ENCODE results near the gene ATP12A.

Gene ATP12A

DNA sequence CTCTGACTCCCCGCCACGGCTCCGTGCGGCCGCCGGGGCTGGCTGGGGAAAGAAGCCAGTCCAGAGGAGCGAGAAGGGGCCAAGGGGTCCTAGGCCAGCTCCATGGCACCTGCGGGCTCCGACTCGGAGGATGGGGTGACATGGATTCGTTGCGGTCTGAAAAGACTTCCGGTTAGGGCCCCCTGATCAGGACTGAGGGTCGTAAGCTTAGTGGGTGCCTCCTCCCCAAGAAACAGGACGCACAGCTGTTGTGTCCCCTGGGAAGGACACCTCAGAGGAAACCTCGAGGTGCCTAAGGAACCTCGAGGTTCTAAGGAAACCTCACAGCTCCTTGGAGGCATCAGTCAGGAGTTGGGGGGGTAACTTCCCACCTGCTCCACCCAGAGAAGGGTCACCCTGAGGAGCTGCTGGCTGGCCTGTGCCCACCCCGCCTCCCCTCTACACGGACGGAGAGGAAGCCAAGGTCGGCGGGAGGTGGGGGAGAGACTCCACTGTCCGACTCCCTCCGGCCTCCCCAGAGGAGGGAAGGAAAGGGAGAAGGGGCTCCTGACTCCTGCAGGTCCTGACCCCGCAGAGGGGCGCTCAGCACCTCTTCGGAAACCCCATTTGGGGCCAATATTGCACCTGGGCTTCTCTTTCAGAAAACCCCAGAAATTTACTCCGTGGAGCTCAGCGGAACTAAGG is 855 bp downstream of the ATP12A start:
- Histone ChIP-seq H3K27me3 (ENCODE audit: insufficient read depth, low read length) (peaks cover 44% of the 10 kb centered on the region), H3K27ac (ENCODE audit: low read length) (no peak overlapping the region), H3K9me3 (ENCODE audit: insufficient read depth, low read depth, low read length) (no peaks in the 10 kb centered on the region), H3K4me3 (ENCODE audit: low read length) (peak overlapping the region; percentile 65; the same call in 1 of the 2 replicates), H3K9ac (ENCODE audit: low read depth, low read length) (no peak overlapping the region; the same call in 1 of the 2 replicates), H3K4me1 (ENCODE audit: insufficient read depth, low read length) (peaks cover 12% of the 10 kb centered on the region), H3K36me3 (ENCODE audit: insufficient read depth, low read depth, low read length) (no peaks in the 10 kb centered on the region)

DNA sequence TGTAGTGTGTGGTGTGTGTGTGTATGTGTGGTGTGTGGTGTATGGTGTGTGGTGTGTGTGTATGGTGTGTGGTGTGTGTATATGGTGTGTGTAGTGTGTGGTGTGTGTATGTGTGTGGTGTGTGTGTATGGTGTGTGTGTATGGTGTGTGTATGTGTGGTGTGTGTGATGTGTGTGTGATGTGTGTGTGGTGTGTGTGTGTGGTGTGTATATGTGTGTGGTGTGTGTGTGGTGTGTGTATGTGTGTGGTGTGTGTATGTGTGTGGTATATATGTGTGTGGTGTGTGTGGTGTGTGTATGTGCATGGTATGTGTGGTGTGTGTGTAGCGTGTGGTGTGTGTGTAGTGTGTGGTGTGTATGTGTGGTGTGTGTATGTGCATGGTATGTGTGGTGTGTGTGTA is 1.7 kb downstream of the ATP12A start:
- H3K9me3 ChIP-seq (ENCODE audit: insufficient read depth, low read depth, low read length), result no peaks in the 10 kb centered on the region
- peaks cover 12% of the 10 kb centered on the region for H3K4me1 ChIP-seq (ENCODE audit: insufficient read depth, low read length)
- H3K9ac ChIP-seq (ENCODE audit: low read depth, low read length), result no peak overlapping the region
- no peak overlapping the region for H3K27ac ChIP-seq (ENCODE audit: low read length)
- peaks cover 44% of the 10 kb centered on the region for H3K27me3 ChIP-seq (ENCODE audit: insufficient read depth, low read length)
- H3K36me3 ChIP-seq (ENCODE audit: insufficient read depth, low read depth, low read length), result no peaks in the 10 kb centered on the region
- no peak overlapping the region; the same call in 1 of the 2 replicates for H3K4me3 ChIP-seq (ENCODE audit: low read length)

DNA sequence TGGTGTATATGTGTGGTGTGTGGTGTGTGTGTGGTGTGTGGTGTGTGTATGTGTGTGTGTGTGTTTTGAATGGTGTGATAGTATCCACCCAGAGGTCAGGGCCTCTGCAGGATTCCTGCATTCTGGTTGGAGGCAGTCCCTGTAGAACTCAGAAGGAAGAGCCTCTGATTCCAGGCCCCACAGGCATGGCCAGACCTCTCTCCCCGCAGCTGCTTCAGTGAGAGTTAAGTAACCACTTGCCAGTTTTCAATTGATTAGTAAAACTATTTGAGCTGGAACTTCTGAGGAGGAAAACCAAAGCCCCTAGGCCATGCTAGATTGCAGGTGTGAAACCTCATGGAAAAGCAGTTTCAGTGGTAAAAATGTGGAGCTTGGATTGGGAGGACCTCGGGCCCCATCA is 2.1 kb downstream of the ATP12A start:
- Histone ChIP-seq H3K9ac (ENCODE audit: low read depth, low read length) (no peak overlapping the region), H3K9me3 (ENCODE audit: insufficient read depth, low read depth, low read length) (no peaks in the 10 kb centered on the region), H3K36me3 (ENCODE audit: insufficient read depth, low read depth, low read length) (no peaks in the 10 kb centered on the region), H3K27ac (ENCODE audit: low read length) (no peak overlapping the region), H3K4me3 (ENCODE audit: low read length) (no peak overlapping the region), H3K27me3 (ENCODE audit: insufficient read depth, low read length) (peaks cover 44% of the 10 kb centered on the region), H3K4me1 (ENCODE audit: insufficient read depth, low read length) (peaks cover 12% of the 10 kb centered on the region)

DNA sequence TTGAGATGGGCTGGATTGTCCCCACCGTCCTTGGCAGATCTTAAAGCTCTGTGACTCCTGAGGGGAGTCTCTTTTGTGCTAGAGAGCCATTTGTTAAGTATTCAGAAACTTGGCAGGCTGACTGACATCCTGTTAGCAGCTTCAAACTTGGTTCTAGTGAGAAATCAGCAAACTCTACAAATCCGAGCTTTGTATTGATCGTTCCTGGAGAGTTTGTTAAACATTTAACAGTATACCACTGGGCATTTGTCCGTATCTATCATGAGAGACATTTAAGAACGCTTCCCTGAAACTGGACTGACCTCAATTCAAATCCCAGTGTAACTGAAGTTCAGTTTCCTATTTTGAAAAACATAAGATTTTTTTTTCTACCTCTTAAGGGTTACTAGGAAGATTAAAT is 3.1 kb downstream of the ATP12A start:
- Histone ChIP-seq H3K36me3 (ENCODE audit: insufficient read depth, low read depth, low read length) (no peaks in the 10 kb centered on the region), H3K4me1 (ENCODE audit: insufficient read depth, low read length) (peaks cover 12% of the 10 kb centered on the region), H3K9me3 (ENCODE audit: insufficient read depth, low read depth, low read length) (no peaks in the 10 kb centered on the region), H3K4me3 (ENCODE audit: low read length) (no peak overlapping the region), H3K27me3 (ENCODE audit: insufficient read depth, low read length) (peaks cover 36% of the 10 kb centered on the region), H3K27ac (ENCODE audit: low read length) (no peak overlapping the region), H3K9ac (ENCODE audit: low read depth, low read length) (no peak overlapping the region)

DNA sequence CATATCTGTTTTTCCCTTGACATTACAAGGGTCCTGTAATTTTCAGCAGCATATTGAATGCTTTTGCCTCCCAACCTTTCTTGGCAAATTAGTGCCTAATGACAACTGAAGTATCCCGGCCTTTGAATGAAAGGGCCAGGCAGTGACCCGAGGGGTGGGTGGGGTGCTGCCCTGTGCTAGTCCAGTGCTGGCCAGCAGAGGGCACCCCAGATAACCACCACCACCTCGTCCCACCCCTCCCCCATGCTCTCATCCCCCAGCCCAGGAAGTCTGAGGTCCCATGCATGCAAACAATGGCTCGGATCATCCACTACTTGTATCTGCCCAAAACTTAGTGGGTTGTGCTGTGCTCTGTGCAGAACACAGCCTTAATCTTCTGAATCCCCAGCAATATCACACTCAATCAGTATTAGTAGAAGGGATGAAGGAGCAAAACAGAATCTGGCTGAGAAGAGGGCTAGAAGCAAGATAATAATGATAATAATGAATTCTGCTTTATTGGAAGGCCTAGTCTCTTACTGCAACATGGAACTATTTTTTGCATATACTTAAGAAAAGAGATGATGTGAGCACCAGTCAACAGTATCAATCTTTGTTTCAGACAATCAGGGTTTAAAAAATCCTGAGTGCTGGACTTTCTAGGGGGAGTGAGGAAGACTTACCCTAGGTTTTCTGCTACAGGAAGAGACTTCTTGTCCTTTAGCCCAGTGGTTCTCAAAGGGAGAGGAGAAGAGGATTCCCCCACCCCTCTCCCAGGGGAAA is 3.8 kb downstream of the ATP12A start:
- H3K9ac ChIP-seq (ENCODE audit: low read depth, low read length), result peak overlapping the region; percentile 55; the same call in 1 of the 2 replicates
- peak overlapping the region; percentile 27; the same call in 1 of the 2 replicates for H3K4me3 ChIP-seq (ENCODE audit: low read length)
- H3K27ac ChIP-seq (ENCODE audit: low read length), result peak overlapping the region; percentile 64
- no peaks in the 10 kb centered on the region for H3K9me3 ChIP-seq (ENCODE audit: insufficient read depth, low read depth, low read length)
- peaks cover 33% of the 10 kb centered on the region for H3K27me3 ChIP-seq (ENCODE audit: insufficient read depth, low read length)
- peaks cover 12% of the 10 kb centered on the region for H3K4me1 ChIP-seq (ENCODE audit: insufficient read depth, low read length)
- no peaks in the 10 kb centered on the region for H3K36me3 ChIP-seq (ENCODE audit: insufficient read depth, low read depth, low read length)

DNA sequence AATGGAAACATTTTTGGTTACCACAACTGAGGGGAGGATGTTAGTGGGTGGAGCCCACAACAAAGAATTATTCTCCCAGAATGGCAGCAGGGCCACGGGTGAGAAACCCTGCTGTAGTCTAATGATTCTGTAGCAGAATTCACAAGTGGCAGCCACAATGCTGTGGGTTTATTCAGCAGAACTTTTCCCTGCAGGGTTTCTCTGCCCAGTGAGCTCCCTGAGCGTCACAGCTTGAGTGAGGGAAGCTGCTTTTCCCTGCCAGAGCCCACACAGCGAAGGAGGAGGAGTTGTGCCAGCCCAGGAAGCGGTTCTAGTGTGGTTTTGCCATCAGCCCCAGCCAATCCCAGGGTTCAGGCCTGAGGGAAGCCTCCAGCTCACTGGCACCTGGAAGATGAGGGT is 4.4 kb downstream of the ATP12A start:
- Histone ChIP-seq H3K4me3 (ENCODE audit: low read length) (peak overlapping the region; percentile 27; the same call in 1 of the 2 replicates), H3K4me1 (ENCODE audit: insufficient read depth, low read length) (peaks cover 12% of the 10 kb centered on the region), H3K27me3 (ENCODE audit: insufficient read depth, low read length) (peaks cover 27% of the 10 kb centered on the region), H3K36me3 (ENCODE audit: insufficient read depth, low read depth, low read length) (no peaks in the 10 kb centered on the region), H3K9ac (ENCODE audit: low read depth, low read length) (0 out of 2 replicates have a peak overlapping the region, but pooled peaks have one; percentile 55), H3K27ac (ENCODE audit: low read length) (no peak overlapping the region), H3K9me3 (ENCODE audit: insufficient read depth, low read depth, low read length) (no peaks in the 10 kb centered on the region)

DNA sequence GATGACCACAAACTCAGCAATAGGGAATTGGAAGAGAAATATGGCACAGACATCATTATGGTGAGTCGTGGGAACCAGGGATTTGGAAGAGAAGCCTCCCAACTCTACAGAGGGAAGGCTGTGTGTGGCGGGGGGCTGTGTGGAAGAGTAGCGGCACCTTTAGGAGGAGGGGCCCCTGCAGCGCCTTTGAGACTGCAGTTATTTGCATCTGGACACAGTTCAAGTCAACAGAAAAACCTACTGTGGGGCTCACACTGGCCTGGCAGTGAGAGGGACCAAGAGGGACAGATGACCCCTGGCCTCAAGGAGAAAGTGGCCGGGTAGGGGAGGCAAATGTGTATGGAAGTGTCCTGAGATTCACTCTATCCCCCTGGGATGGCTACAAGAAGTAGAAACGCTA is 5.1 kb downstream of the ATP12A start:
- no peaks in the 10 kb centered on the region for H3K9me3 ChIP-seq (ENCODE audit: insufficient read depth, low read depth, low read length)

DNA sequence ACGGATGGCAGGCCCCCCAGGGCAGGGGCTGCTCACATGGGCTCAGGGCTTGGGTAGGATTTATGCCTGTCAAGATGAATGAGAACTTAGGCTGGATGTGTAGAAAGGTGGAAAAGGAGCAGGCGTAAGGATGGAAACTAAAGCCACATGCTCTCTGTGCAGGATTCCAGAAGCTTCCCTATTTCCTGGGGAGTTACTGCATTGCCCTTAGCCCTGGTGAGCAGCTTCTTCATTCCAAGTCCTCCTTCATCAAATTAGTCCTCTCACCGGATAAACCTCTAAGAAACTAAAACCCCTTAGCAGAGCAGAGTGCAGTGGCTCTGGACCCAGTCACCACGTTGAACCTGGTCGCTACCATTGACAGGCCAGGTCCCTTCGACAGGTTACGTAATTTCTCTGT is 7.4 kb downstream of the ATP12A start:
- Histone ChIP-seq H3K27ac (ENCODE audit: low read length) (no peak overlapping the region), H3K9me3 (ENCODE audit: insufficient read depth, low read depth, low read length) (no peaks in the 10 kb centered on the region), H3K27me3 (ENCODE audit: insufficient read depth, low read length) (no peaks in the 10 kb centered on the region; the same call in 1 of the 2 replicates), H3K4me3 (ENCODE audit: low read length) (no peak overlapping the region), H3K36me3 (ENCODE audit: insufficient read depth, low read depth, low read length) (no peaks in the 10 kb centered on the region), H3K9ac (ENCODE audit: low read depth, low read length) (no peak overlapping the region), H3K4me1 (ENCODE audit: insufficient read depth, low read length) (peaks cover 12% of the 10 kb centered on the region)

More for the DNA sequence above, 5.1 kb downstream of the ATP12A start:
- Histone ChIP-seq H3K27me3 (ENCODE audit: insufficient read depth, low read length) (peaks cover 20% of the 10 kb centered on the region), H3K27ac (ENCODE audit: low read length) (no peak overlapping the region), H3K4me3 (ENCODE audit: low read length) (no peak overlapping the region), H3K9ac (ENCODE audit: low read depth, low read length) (no peak overlapping the region), H3K4me1 (ENCODE audit: insufficient read depth, low read length) (peaks cover 12% of the 10 kb centered on the region), H3K36me3 (ENCODE audit: insufficient read depth, low read depth, low read length) (no peaks in the 10 kb centered on the region)

DNA sequence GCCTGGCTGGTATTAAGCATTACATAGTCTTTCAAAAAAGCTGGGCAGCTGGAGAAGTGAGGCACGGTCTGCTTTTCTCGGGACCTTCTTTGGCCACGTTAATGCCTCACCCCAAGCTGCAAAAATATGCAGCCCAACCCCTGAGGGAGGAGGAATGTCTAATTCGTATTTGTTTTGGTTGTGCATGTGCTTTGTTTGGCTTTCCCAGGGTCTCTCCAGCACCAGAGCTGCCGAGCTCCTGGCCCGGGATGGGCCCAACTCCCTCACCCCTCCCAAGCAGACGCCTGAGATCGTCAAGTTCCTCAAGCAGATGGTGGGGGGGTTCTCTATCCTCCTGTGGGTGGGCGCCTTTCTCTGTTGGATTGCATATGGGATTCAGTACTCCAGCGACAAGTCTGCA is 7.9 kb downstream of the ATP12A start:
- Histone ChIP-seq H3K4me1 (ENCODE audit: insufficient read depth, low read length) (peaks cover 12% of the 10 kb centered on the region), H3K27me3 (ENCODE audit: insufficient read depth, low read length) (no peaks in the 10 kb centered on the region; the same call in 1 of the 2 replicates), H3K9ac (ENCODE audit: low read depth, low read length) (no peak overlapping the region), H3K36me3 (ENCODE audit: insufficient read depth, low read depth, low read length) (no peaks in the 10 kb centered on the region), H3K4me3 (ENCODE audit: low read length) (no peak overlapping the region), H3K27ac (ENCODE audit: low read length) (no peak overlapping the region), H3K9me3 (ENCODE audit: insufficient read depth, low read depth, low read length) (no peaks in the 10 kb centered on the region)

DNA sequence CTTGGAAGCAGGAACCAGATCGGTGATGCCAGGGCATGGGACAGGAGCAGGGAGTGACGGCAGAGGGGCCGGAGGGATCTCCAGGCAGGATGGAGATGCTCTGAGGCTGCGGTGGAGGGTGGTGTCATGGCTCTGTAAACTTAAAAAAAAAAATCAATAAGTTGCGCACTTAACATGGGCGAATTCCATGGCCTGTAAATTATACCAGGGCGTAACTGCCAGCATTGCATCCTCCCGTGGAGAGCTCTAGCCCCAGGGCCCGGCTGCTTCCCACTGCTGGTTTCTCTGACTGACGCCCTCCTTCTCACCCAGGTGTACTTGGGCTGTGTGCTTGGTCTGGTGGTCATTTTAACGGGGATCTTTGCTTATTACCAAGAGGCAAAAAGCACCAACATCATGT is 8.7 kb downstream of the ATP12A start:
- H3K9ac ChIP-seq (ENCODE audit: low read depth, low read length), result no peak overlapping the region

DNA sequence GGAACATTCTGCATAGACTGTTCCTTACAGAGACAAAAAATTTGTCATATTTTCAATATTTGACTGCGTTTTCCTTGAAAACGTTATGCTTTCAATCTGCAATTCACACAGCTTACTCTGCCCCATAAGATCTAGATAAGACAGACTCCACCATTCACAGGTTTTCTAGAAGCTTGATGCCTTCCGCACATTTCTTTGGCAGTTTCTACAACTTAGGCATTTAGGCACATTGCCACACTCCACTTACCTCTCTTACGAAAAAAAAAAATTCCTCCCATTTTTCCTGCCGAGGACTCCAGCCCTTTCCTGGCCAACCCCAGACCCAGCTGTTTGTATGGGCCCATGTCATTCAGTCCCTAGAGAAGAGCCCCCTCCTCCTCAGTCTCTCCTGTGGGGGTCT is 11.2 kb downstream of the ATP12A start:
- H3K4me1 ChIP-seq (ENCODE audit: insufficient read depth, low read length), result no peaks in the 10 kb centered on the region
- peaks cover 6% of the 10 kb centered on the region for H3K27me3 ChIP-seq (ENCODE audit: insufficient read depth, low read length)
- H3K36me3 ChIP-seq (ENCODE audit: insufficient read depth, low read depth, low read length), result no peaks in the 10 kb centered on the region
- H3K9ac ChIP-seq (ENCODE audit: low read depth, low read length), result no peak overlapping the region
- no peak overlapping the region for H3K4me3 ChIP-seq (ENCODE audit: low read length)
- H3K27ac ChIP-seq (ENCODE audit: low read length), result no peak overlapping the region
- H3K9me3 ChIP-seq (ENCODE audit: insufficient read depth, low read depth, low read length), result no peaks in the 10 kb centered on the region

More for the DNA sequence above, 8.7 kb downstream of the ATP12A start:
- Histone ChIP-seq H3K27me3 (ENCODE audit: insufficient read depth, low read length) (peaks cover 6% of the 10 kb centered on the region), H3K36me3 (ENCODE audit: insufficient read depth, low read depth, low read length) (no peaks in the 10 kb centered on the region), H3K27ac (ENCODE audit: low read length) (no peak overlapping the region), H3K4me3 (ENCODE audit: low read length) (no peak overlapping the region), H3K4me1 (ENCODE audit: insufficient read depth, low read length) (peaks cover 8% of the 10 kb centered on the region), H3K9me3 (ENCODE audit: insufficient read depth, low read depth, low read length) (no peaks in the 10 kb centered on the region)

DNA sequence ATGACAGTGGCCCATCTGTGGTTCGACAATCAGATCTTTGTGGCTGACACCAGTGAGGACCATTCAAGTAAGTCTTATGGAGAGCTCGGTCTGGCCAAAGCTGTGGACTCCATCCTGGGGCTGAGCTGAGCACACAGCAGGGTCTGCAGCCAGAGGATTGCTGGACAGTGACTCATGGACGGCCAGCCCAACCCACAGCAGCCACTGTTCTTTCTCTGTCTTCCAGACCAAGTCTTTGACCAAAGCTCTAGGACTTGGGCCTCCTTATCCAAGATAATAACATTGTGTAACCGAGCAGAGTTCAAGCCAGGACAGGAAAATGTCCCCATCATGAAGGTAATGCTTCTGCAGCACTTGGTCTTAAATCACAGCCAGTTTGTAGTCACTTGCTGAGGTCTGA is 12.4 kb downstream of the ATP12A start:
- Histone ChIP-seq H3K4me1 (ENCODE audit: insufficient read depth, low read length) (no peaks in the 10 kb centered on the region), H3K9me3 (ENCODE audit: insufficient read depth, low read depth, low read length) (no peaks in the 10 kb centered on the region), H3K36me3 (ENCODE audit: insufficient read depth, low read depth, low read length) (no peaks in the 10 kb centered on the region), H3K4me3 (ENCODE audit: low read length) (no peak overlapping the region), H3K9ac (ENCODE audit: low read depth, low read length) (no peak overlapping the region), H3K27ac (ENCODE audit: low read length) (no peak overlapping the region), H3K27me3 (ENCODE audit: insufficient read depth, low read length) (peaks cover 6% of the 10 kb centered on the region)

All from iPS-20b (cell line).